Measurements from ENCODE around the gene CREBRF.
"Not testable (repeated sequence)": the region's sequence is repeated elsewhere in the genome, so short reads cannot be mapped to it uniquely, and the experiment has no call there.

The CREBRF gene

GRCh38 chr5:173101245-173101644 lies 45.1 kb downstream of the CREBRF start:
- no peak overlapping the region for H3K4me3 ChIP-seq (ENCODE audit: low read depth in 1 of 2, low read length in 1 of 2)
- no peaks in the 10 kb centered on the region for H3K4me1 ChIP-seq (ENCODE audit: control insufficient read depth in 1 of 2, insufficient read depth in 1 of 2, low read depth in 1 of 2, low read length in 1 of 2)
- H3K27ac ChIP-seq, result no peak overlapping the region
- TF ChIP-seq, protein P1, sequence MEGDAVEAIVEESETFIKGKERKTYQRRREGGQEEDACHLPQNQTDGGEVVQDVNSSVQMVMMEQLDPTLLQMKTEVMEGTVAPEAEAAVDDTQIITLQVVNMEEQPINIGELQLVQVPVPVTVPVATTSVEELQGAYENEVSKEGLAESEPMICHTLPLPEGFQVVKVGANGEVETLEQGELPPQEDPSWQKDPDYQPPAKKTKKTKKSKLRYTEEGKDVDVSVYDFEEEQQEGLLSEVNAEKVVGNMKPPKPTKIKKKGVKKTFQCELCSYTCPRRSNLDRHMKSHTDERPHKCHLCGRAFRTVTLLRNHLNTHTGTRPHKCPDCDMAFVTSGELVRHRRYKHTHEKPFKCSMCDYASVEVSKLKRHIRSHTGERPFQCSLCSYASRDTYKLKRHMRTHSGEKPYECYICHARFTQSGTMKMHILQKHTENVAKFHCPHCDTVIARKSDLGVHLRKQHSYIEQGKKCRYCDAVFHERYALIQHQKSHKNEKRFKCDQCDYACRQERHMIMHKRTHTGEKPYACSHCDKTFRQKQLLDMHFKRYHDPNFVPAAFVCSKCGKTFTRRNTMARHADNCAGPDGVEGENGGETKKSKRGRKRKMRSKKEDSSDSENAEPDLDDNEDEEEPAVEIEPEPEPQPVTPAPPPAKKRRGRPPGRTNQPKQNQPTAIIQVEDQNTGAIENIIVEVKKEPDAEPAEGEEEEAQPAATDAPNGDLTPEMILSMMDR (IDR thresholded peaks at IDR 0.05), result no peak
- no peaks in the 10 kb centered on the region for H3K9me3 ChIP-seq
- no peaks in the 10 kb centered on the region for H3K36me3 ChIP-seq
- H3K27me3 ChIP-seq, result no peaks in the 10 kb centered on the region

GRCh38 chr5:173103411-173103810 lies 47.3 kb downstream of the CREBRF start:
- Histone ChIP-seq H3K36me3 (peaks cover 2% of the 10 kb centered on the region), H3K4me3 (ENCODE audit: low read depth in 1 of 2, low read length in 1 of 2) (no peak overlapping the region), H3K27me3 (no peaks in the 10 kb centered on the region), H3K9me3 (no peaks in the 10 kb centered on the region), H3K27ac (no peak overlapping the region), H3K4me1 (ENCODE audit: control insufficient read depth in 1 of 2, insufficient read depth in 1 of 2, low read depth in 1 of 2, low read length in 1 of 2) (no peaks in the 10 kb centered on the region)
- TF ChIP-seq, protein P1 (IDR thresholded peaks at IDR 0.05), result no peak

DNA sequence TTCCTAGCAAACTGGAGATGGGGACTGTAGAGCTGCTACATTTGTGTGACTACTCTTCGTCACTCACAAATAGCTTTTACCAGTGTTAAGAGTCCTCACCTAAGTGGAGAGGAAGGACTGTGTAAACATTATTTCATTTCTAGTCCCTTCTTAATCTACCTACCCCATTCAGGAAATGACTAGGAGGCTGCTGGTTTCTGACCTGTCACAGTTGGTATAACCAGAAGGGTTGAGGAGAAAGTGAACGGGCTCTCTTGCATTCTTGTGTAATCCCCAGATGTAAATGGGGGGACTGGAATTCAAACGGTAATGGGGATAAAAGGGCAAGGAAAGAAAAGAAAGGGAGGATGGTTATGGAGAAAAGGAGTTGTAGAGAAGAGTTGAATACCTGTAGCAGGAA lies 52.8 kb downstream of the CREBRF start:
- peaks cover 57% of the 10 kb centered on the region for H3K36me3 ChIP-seq
- TF ChIP-seq, protein P1 (IDR thresholded peaks at IDR 0.05), result no peak
- no peaks in the 10 kb centered on the region for H3K9me3 ChIP-seq
- no peaks in the 10 kb centered on the region for H3K27me3 ChIP-seq
- H3K27ac ChIP-seq, result no peak overlapping the region
- no peak overlapping the region for H3K4me3 ChIP-seq (ENCODE audit: low read depth in 1 of 2, low read length in 1 of 2)
- H3K4me1 ChIP-seq (ENCODE audit: control insufficient read depth in 1 of 2, insufficient read depth in 1 of 2, low read depth in 1 of 2, low read length in 1 of 2), result no peaks in the 10 kb centered on the region

DNA sequence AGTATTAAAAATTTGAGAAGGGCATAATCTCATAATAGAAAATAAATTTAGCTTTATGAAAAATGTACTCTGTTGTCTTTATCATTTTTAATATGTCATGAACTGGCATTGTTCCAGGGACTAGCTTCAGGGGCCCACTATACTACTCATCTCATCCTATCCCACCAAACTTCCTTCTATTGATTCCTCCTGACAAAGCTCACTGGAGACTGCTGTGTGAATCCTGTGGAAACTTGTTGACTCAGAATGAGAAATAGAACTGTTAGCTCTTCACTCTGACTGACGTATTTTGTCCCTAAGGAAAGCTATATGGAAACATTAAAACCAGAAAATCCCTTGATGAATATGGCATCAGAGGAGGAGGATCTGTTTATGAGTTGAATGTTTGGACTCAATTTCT lies 58.4 kb downstream of the CREBRF start:
- peaks cover 71% of the 10 kb centered on the region for H3K36me3 ChIP-seq
- H3K27me3 ChIP-seq, result no peaks in the 10 kb centered on the region
- no peak overlapping the region for H3K27ac ChIP-seq
- no peaks in the 10 kb centered on the region for H3K9me3 ChIP-seq
- H3K4me3 ChIP-seq (ENCODE audit: low read depth in 1 of 2, low read length in 1 of 2), result no peak overlapping the region
- TF ChIP-seq, protein P1 (IDR thresholded peaks at IDR 0.05), result no peak
- no peaks in the 10 kb centered on the region for H3K4me1 ChIP-seq (ENCODE audit: control insufficient read depth in 1 of 2, insufficient read depth in 1 of 2, low read depth in 1 of 2, low read length in 1 of 2)

GRCh38 chr5:173119719-173120118 lies 63.6 kb downstream of the CREBRF start:
- Histone ChIP-seq H3K27me3 (no peaks in the 10 kb centered on the region), H3K9me3 (no peaks in the 10 kb centered on the region), H3K36me3 (peaks cover 42% of the 10 kb centered on the region), H3K4me1 (ENCODE audit: control insufficient read depth in 1 of 2, insufficient read depth in 1 of 2, low read depth in 1 of 2, low read length in 1 of 2) (no peaks in the 10 kb centered on the region), H3K4me3 (ENCODE audit: low read depth in 1 of 2, low read length in 1 of 2) (no peak overlapping the region), H3K27ac (no peak overlapping the region)
- TF ChIP-seq, protein P1 (IDR thresholded peaks at IDR 0.05), result no peak

DNA sequence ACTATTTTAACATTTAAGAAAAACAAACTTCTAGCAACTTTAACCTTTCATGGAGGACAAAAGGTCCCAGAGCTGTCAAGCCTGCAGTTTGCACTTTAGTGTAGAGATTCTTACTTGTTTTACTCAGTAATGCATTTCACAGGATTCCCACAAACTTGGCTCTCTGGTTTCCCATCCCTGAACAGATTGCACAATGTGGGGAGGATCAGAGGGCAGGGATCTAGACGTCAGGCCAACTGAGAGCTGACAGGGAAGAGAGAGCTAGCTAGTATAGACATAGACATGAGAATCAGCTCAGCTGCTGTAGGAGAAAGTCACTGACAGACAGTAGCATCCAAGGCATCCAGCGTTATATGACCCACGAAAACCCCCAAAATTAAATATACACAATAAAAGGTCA lies 67.3 kb downstream of the CREBRF start:
- TF ChIP-seq, protein P1 (IDR thresholded peaks at IDR 0.05), result no peak
- H3K27me3 ChIP-seq, result no peaks in the 10 kb centered on the region
- no peak overlapping the region for H3K4me3 ChIP-seq (ENCODE audit: low read depth in 1 of 2, low read length in 1 of 2)
- H3K4me1 ChIP-seq (ENCODE audit: control insufficient read depth in 1 of 2, insufficient read depth in 1 of 2, low read depth in 1 of 2, low read length in 1 of 2), result no peaks in the 10 kb centered on the region
- H3K9me3 ChIP-seq, result no peaks in the 10 kb centered on the region
- H3K27ac ChIP-seq, result no peak overlapping the region
- H3K36me3 ChIP-seq, result peaks cover 45% of the 10 kb centered on the region

GRCh38 chr5:173132166-173132565 lies 76.0 kb downstream of the CREBRF start:
- not testable (repeated sequence) for H3K9me3 ChIP-seq; H3K27ac ChIP-seq; H3K27me3 ChIP-seq; H3K4me3 ChIP-seq (ENCODE audit: low read depth in 1 of 2, low read length in 1 of 2); H3K4me1 ChIP-seq (ENCODE audit: control insufficient read depth in 1 of 2, insufficient read depth in 1 of 2, low read depth in 1 of 2, low read length in 1 of 2)
- peaks cover 55% of the 10 kb centered on the region for H3K36me3 ChIP-seq
